GM12872 (cell line): ENCODE results near the gene PRAMEF14.
"Not testable (repeated sequence)": the region's sequence is repeated elsewhere in the genome, so short reads cannot be mapped to it uniquely, and the experiment has no call there.

Experiments
- CTCF ChIP-seq: IDR thresholded peaks from 3 replicates; pipeline ENCODE4 v1.5.1; 2011; ENCODE audit warnings: low read depth, mild to moderate bottlenecking, low read length, moderate library complexity; ENCODE audit not compliant: insufficient read depth

Gene PRAMEF14

DNA sequence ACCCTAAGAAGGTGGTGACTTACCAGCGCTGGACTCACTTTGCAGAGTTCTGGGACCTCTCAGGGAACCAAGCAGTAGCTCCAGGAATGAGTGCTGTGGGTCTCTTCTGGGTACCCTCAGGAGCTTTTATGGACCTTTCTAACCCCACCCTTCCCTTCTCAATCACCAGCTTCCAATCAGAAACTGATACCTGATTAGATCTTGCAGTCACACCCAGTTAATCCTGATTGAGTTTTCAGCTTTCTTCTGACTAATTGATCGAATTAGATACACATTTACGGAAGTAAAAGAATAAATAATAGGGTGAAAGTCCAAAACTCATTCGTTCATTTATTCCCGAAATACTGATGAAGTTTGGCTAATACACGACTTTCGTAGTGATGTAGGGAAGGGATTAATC lies at the start of gene PRAMEF14:
PRAMEF14 (minus strand) TSS at position 101 of the 400 bp plus-strand sequence. CDS start 1,820 bp downstream, outside the sequence.
- not testable (repeated sequence) for TF ChIP-seq CTCF

DNA sequence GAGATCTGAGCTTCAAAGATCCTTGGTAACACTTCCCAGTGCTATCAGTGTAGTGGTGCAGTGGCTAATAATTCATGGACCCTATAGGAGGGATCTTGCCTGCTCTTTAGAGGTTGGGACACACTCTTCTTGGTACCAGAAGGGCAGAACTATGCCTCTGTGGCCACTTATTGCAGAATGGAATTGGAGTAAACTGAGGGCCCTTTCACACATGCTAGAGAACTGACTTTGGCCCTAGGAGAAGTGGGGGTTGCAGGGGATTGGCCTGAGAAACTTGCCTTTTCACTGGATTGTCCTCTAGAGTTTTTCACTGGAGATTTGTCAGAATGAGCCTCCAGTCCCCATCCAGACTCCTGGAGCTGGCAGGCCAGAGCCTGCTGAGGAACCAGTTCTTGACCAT lies 42.4 kb upstream of the PRAMEF14 start, which contains the start of gene PRAMEF17:
PRAMEF17 (plus strand) TSS at position 301 of the 400 bp plus-strand sequence; CDS start at position 327, 26 bp downstream.
- TF ChIP-seq CTCF = not testable (repeated sequence)

GRCh38 chr1:13368544-13368943 lies 21.6 kb upstream of the PRAMEF14 start:
- peak; percentile 39; the same call in 2 of the 3 replicates for TF ChIP-seq CTCF

- TF ChIP-seq CTCF = peak; percentile 57
Observed at GRCh38 chr1:13356774-13357173, 9.8 kb upstream of the PRAMEF14 start.

DNA sequence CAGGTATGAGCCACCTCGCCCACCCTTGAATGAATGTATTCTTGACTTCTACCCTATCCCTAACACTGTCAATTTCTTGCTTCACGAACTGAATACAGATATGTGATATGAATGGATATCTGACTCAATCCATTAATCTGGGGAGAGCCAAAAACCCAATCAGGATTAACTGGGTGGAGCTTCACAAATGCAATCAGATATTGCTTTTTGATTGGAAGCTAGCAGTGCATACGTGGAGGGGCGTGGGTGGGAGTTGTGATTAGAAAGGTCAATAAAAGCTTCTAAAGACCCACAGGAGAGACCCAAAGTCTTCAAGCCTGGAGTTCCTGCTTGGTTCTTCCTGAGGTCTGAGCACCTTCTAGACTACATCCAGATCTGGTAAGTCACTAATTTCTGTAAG lies 31.7 kb downstream of the PRAMEF14 start, which contains the start of gene PRAMEF15:
PRAMEF15 (plus strand) TSS at position 301 of the 400 bp plus-strand sequence. CDS start 2,827 bp downstream, outside the sequence.
- TF ChIP-seq CTCF = not testable (repeated sequence)

GRCh38 chr1:13303239-13303638 lies 43.7 kb downstream of the PRAMEF14 start, which contains the start of gene PRAMEF33:
Gene PRAMEF33, plus strand, starts transcription at chr1:13303539. Its CDS starts 2,416 bp downstream, at chr1:13305955.
- TF ChIP-seq CTCF = not testable (repeated sequence)
